Upper lobe of left lung (tissue), 4 donors: ENCODE measurements around the gene ANAPC5.

Experiments used
- CTCF ChIP-seq, 6 experiments: fragments of 450-650 bp in 4 of 6; fragments of 200-600 bp in 2 of 6; sonication (generic) in 2 of 6; IDR thresholded peaks; one replicate each; pipeline ENCODE4 v1.5.1; 2016 to 2019; ENCODE audit warnings: antibody characterized with exemption in 6 of 6
- EP300 ChIP-seq, 4 donors: sonication (generic); formaldehyde crosslinking; IDR thresholded peaks; one replicate each; pipeline ENCODE4 v1.5.1; 2017; ENCODE audit warnings: antibody characterized with exemption in 4 of 4, control low read depth in 2 of 4

DNA sequence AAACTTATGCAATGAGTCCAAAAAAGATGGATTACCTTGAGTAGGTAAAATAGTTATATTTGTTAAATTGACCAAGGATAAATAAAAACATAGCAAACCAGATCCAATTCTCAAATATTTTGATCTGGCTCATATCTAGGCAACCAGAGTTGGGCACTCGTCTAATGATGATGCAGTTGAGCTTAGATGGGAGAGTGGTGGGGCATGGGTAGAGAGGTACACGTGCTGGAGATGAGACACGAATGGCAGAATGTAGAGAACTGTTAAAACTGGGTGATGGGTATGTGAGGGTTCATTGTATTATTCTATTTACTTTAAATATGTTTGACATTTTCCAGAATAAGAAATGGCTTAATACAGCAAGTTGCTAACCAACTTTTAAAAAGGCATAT is 40.1 kb upstream of the ANAPC5 start:
- TF ChIP-seq EP300 (IDR thresholded peaks at IDR 0.05), result no peak
- no peak for TF ChIP-seq CTCF (IDR thresholded peaks at IDR 0.05)
